ENCODE data around the gene BNC2.
A peak's percentile ranks its signal among the peaks of the same experiment; 100 is the strongest.

Gene BNC2

DNA sequence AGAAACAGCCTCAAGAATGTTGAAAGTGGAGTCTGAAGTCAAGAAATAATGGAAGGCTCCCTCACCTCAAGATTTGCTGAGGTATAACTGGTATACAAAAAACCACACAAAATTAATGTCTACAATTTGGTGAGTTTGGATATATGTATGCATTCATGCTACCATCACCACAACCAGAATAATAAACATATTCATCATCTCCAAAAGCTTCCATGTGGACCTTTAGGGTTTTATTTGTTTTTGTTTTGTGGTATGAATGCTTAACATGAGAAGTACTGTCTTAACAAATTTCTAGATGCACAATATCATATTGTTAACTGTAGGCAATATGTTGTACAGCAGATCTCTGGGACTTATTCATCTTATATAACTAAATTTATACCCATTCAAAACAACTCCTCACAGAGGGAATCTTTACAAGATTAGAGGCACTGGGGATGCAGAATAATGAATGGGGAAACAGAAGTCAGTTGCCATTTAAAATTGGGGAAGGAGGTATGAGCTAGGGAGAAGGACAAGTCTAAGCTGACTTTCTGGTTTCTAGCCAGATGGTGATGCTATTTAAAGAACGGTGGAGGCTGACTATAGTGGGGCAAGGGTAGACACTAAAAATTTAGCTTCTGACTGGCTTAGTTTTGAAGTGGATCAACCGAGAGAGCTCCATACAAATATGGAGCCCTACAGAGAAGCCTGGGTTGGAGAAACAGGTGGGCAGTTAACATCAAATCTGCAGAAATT lies 213.9 kb downstream of the BNC2 start:
- DNase-seq (ENCODE audit: low read depth): no peak
- TF ChIP-seq CTCF (conservative IDR thresholded peaks at IDR 0.05; ENCODE audit: low read depth, low read length): no peak
- no peak overlapping the region for H3K4me3 ChIP-seq (ENCODE audit: low read depth, low read length)

DNA sequence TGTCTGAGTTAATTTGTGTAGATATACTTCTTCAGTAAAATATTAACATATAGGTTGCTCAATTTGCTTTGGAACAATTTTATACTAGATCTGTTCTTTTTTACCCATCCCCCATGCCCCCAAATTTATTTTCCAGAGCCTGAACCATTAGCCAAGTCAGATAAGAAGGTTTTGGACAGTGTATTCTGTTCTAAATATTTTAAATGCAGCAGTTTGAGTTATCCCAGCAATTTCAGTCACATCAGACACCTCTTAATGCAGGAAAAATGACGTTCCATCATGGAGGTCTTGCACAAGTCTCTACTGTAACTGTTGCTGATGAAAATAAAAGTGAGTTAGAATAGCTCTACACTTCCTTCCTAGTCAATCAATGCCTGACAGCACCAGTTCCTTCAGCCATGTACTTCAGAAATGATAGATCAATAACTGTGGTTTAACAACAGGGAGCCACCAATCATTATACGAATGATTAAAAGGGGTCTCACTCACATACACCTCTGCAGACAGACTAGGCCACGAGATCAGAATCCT lies 215.8 kb downstream of the BNC2 start:
- H3K4me3 ChIP-seq (ENCODE audit: low read depth, low read length): no peak overlapping the region
- TF ChIP-seq CTCF (conservative IDR thresholded peaks at IDR 0.05; ENCODE audit: low read depth, low read length): no peak
- no peak for DNase-seq (ENCODE audit: low read depth)

GRCh38 chr9:16653491-16654399 lies 216.7 kb downstream of the BNC2 start:
- H3K4me3 ChIP-seq (ENCODE audit: low read depth, low read length): peak overlapping the region; percentile 24
- peak; percentile 37 for DNase-seq (ENCODE audit: low read depth)
- no peak for TF ChIP-seq CTCF (conservative IDR thresholded peaks at IDR 0.05; ENCODE audit: low read depth, low read length)

DNA sequence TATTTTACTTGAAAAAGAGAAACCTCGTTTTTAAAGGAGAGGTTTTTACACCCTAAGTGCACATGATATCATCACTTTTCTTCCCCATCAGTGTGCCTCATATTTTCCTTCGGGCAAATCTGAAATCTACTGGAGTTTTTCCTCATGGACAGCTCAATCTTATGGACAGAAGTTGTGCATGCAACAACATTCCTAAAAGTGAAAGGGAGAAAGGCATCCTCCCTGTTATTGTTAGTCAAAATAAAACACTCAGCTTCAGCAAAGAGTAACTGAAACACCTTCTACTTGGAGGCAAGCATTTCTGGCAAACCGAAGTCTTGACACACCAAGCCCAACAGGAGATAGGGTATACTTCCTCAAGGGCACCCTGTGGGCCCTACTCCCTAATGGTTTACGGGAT lies 217.9 kb downstream of the BNC2 start:
- no peak for TF ChIP-seq CTCF (conservative IDR thresholded peaks at IDR 0.05; ENCODE audit: low read depth, low read length)
- no peak overlapping the region for H3K4me3 ChIP-seq (ENCODE audit: low read depth, low read length)
- peak; percentile 42 for DNase-seq (ENCODE audit: low read depth)

DNA sequence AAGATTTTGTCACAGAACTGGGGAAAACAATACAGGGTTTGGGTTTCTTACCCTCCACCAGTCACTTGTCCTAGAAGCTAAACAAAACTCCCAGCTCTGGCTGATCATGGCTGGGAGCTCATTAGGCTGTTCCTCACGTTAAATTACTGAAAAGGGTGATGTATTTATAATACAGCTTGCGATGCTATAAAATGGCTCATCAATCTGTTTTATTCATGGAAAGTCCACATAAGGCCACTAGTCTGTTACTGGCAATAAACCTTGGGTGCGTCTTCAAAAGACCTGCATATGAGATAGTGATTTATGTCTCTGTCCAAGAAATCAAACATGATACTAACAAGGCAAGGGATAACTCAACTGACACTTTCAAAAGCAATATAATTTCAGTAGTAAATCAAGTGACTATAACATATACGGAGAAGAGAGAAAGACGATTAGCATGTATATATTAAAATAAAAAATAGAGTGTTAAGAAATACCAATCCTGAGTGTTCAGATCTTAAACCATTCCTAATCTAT lies 219.0 kb downstream of the BNC2 start:
- DNase-seq (ENCODE audit: low read depth): no peak
- no peak overlapping the region for H3K4me3 ChIP-seq (ENCODE audit: low read depth, low read length)
- no peak for TF ChIP-seq CTCF (conservative IDR thresholded peaks at IDR 0.05; ENCODE audit: low read depth, low read length)

GRCh38 chr9:16645970-16646369 lies 224.5 kb downstream of the BNC2 start:
- DNase-seq (ENCODE audit: low read depth): no peak
- TF ChIP-seq CTCF (conservative IDR thresholded peaks at IDR 0.05; ENCODE audit: low read depth, low read length): no peak
- no peak overlapping the region for H3K4me3 ChIP-seq (ENCODE audit: low read depth, low read length)

All from choroid plexus epithelial cell (primary cell).